Measurements from ENCODE around the gene METAP1.
"Not testable (repeated sequence)": the region's sequence is repeated elsewhere in the genome, so short reads cannot be mapped to it uniquely, and the experiment has no call there.

Gene METAP1

GRCh38 chr4:98977557-98977956, 18.0 kb upstream of the METAP1 start:
- H3K4me3 ChIP-seq (replicated peaks; ENCODE audit: low read depth, low read length): no peak overlapping the region
- DNase-seq (ENCODE audit: low read depth): no peak
- TF ChIP-seq CTCF (IDR thresholded peaks at IDR 0.05; ENCODE audit: low read length, missing control alignments): no peak

GRCh38 chr4:98987720-98988119, 7.8 kb upstream of the METAP1 start:
- TF ChIP-seq CTCF (IDR thresholded peaks at IDR 0.05; ENCODE audit: low read length, missing control alignments): no peak

DNA sequence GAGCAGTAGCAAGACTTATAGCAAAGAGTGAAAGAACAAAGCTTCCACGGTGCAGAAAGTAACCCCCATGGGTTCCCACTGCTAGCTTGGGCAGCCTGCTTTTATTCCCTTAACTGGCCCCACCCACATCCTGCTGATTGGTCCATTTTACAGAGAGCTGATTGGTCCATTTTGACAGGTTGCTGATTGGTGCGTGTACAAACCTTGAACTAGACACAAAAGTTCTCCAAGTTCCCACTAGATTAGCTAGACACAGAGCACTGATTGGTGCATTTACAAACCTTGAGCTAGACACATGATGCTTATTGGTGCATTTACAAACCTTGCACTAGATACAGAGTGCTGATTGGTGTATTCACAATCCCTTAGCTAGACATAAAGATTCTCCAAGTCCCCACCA, 2.7 kb upstream of the METAP1 start:
- DNase-seq (ENCODE audit: low read depth): not testable (repeated sequence)

More at GRCh38 chr4:98987720-98988119, 7.8 kb upstream of the METAP1 start:
- no peak for DNase-seq (ENCODE audit: low read depth)
- H3K4me3 ChIP-seq (replicated peaks; ENCODE audit: low read depth, low read length): no peak overlapping the region

DNA sequence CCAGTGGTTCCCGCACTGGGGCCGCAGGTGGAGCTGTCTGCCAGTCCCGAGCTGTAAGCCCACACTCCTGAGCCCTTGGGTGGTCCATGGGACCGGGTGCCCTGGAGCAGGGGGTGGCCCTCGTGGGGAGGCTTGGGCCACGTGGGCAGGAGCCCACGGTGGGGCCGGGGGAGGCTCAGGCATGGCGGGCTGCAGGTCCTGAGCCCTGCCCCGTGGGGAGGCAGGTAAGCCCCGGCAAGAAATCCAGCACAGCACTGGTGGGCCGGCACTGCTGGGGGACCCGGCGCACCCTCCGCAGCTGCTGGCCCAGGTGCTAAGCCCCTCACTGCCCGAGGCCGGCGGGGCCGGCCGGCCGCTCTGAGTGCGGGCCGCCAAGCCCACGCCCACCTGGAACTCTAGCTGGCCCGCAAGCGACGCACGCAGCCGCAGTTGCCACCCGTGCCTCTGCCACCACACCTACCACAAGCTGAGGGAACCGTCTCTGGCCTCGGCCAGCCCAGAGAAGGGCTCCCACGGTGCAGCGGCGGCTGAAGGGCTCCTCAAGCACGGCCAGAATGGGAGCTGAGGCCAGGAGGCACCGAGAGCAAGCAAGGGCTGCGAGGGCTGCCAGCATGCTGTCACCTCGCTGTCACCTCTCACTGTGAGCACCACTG, 2.0 kb upstream of the METAP1 start:
- no peak for TF ChIP-seq CTCF (IDR thresholded peaks at IDR 0.05; ENCODE audit: low read length, missing control alignments)
- DNase-seq (ENCODE audit: low read depth): no peak
- no peak overlapping the region for H3K4me3 ChIP-seq (replicated peaks; ENCODE audit: low read depth, low read length)

More for the DNA sequence above, 2.7 kb upstream of the METAP1 start:
- H3K4me3 ChIP-seq (replicated peaks; ENCODE audit: low read depth, low read length): not testable (repeated sequence)

DNA sequence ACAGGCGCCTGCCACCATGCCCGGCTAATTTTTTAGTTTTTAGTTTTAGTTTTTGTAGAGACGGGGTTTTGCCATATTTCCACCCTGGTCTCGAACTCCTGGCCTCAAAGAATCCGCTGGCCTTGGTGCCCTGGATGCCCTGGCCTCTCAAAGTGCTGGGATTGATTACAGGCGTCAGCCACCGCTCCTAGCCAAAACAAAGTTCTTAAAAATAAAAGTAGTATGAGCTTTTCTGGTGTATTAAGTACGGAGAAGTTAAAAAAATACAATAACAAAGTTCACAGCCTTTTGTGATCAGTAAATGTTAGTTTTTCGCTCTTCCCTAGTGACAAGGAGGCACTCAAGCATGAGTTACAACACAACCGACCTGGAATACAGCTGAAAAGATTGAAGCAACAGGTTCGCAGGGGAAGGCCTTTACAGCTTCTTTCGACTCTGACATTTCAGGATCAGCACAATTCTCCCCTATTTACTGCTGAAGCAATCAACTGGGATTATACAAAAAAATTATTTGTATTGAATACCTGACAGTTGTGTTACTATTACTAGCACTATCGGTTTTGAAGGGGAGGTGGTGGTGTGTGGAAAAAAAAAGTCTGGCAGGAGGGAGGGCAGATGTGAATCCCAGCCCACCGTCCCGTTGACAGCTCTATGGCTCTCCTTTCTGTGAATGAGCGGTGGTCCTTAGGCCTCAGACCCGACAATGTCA, 893 bp upstream of the METAP1 start:
- DNase-seq (ENCODE audit: low read depth): no peak
- no peak for TF ChIP-seq CTCF (IDR thresholded peaks at IDR 0.05; ENCODE audit: low read length, missing control alignments)
- peak overlapping the region; percentile 63 for H3K4me3 ChIP-seq (replicated peaks; ENCODE audit: low read depth, low read length)

GRCh38 chr4:98996056-98996764, 689 bp downstream of the METAP1 start:
- H3K4me3 ChIP-seq (replicated peaks; ENCODE audit: low read depth, low read length): peak overlapping the region; percentile 88
- peak; percentile 29 for DNase-seq (ENCODE audit: low read depth)

More at GRCh38 chr4:98996056-98996764, 689 bp downstream of the METAP1 start:
- no peak for TF ChIP-seq CTCF (IDR thresholded peaks at IDR 0.05; ENCODE audit: low read length, missing control alignments)
